Cardiac septum (tissue), 1 donor: ENCODE results near the gene MAP3K8. TPM values are rescaled to one million over a fixed set of nuclear protein-coding genes. Genes with fewer than 3 reads are reported as not detected.
"Not testable (repeated sequence)": the region's sequence is repeated elsewhere in the genome, so short reads cannot be mapped to it uniquely, and the experiment has no call there.

Experiments used
- DNase-seq: peaks from one replicate; pipeline ENCODE4 v3.0.0-alpha.2; 2020; ENCODE audit warnings: low spot score
- intact Hi-C: fragments of 100-400 bp; cut with DNase I; formaldehyde crosslinking; loops from one replicate; pipeline ENCODE4 v1.14.0; 2022
- total RNA-seq: library from RNA; stranded (reverse); fragmentation: NEBNext Ultra II Directional; extraction: Animal tissue kit (Norgen Biotek cat#: 25700); gene quantifications from one replicate; pipeline ENCODE4 v1.2.1, GENCODE V29; 2021
- donor health status: DM: no; HTN: no; CAD: no.

The MAP3K8 gene
- total RNA-seq, 1 donor from 2014 or later = 6.1 TPM

- no peak for DNase-seq
- intact Hi-C loops = no loop called here
These were observed 5.9 kb downstream of the MAP3K8 start for GRCh38 chr10:30439931-30440330.

DNA sequence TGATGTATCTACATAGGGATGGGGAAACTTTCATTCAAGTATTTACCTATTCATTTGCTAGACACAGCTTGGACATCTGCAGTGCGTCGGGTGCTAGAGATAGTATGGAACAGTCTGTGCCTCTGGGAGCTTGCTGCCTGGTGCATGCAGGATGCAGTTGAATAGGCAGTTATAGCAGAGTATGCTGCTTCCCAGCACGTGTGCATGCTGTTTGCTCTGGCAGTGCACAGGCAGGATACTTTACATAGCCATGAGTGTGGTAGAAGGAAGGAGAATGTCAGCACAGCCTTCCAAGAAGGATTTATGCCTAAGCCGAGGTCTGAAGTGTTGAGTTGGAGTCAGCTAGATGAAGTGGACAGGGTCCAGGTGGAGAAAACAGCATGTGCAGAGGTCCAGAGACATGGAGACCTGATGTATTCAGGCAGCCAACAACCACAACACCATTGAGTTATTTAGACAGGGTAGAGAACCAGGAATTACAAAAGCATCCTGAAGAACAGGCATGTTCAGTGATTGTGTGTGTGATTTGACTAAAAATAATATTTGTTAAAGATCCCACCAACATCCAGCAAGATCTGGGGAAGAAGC, 8.1 kb downstream of the MAP3K8 start:
- intact Hi-C loops = no loop called here
- no peak for DNase-seq

DNA sequence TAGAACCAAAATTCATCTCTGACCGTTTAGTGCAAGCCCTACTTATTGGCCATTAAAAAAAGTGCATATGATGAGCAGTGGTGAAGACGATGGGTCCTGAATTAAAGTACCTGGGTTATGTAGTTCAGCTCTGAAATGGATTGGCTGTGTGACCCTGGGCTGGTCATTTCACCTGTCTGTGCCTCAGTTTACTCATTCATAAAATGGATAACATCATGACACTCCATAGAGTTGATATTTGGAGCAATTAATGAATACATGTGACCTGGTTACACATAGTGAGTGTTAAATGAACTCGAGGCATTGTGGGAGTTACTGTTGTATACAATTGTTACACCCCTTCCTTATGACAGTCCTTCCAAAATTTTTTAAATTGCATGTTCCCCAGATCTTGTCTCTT, 9.1 kb downstream of the MAP3K8 start:
- intact Hi-C loops = no loop called here
- DNase-seq = no peak

GRCh38 chr10:30445711-30446110, 11.7 kb downstream of the MAP3K8 start:
- intact Hi-C loops = no loop called here
- no peak for DNase-seq

DNA sequence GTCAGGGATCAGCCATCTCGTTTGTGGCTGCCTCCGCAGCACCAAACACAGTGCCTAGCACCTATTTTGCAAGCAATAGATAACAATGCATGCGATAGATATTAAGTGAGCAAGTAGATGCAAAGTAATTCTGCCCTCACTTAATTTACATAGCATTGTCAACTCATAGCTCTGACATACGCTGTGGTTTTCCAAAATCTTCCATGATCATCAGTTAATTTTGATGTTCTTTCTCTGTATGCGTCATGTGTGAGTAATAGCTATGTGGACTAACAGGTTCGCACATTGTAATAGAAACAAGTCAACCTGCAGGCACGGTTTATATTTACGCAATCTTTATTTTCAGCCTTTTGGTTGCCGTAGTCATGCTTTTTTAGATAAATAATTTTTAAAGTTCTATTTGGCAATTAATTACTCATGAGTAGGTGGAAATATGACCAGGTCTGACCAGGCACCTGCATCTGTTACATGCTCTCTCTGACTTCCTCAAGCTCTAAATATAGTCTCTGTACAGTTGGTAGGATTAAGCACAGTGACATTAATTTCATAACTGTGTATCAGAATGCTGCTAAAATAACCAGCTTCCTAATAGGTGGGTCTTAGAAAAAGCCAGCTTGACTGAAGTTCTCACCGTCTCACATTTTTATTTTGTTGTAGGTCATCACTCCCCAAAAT, 13.3 kb downstream of the MAP3K8 start:
- no peak for DNase-seq
- intact Hi-C loops = no loop called here

GRCh38 chr10:30448092-30448491, 14.1 kb downstream of the MAP3K8 start:
- intact Hi-C loops = no loop called here
- no peak for DNase-seq

GRCh38 chr10:30453764-30454527, 20.0 kb downstream of the MAP3K8 start:
- intact Hi-C loops = no loop called here
- no peak for DNase-seq

DNA sequence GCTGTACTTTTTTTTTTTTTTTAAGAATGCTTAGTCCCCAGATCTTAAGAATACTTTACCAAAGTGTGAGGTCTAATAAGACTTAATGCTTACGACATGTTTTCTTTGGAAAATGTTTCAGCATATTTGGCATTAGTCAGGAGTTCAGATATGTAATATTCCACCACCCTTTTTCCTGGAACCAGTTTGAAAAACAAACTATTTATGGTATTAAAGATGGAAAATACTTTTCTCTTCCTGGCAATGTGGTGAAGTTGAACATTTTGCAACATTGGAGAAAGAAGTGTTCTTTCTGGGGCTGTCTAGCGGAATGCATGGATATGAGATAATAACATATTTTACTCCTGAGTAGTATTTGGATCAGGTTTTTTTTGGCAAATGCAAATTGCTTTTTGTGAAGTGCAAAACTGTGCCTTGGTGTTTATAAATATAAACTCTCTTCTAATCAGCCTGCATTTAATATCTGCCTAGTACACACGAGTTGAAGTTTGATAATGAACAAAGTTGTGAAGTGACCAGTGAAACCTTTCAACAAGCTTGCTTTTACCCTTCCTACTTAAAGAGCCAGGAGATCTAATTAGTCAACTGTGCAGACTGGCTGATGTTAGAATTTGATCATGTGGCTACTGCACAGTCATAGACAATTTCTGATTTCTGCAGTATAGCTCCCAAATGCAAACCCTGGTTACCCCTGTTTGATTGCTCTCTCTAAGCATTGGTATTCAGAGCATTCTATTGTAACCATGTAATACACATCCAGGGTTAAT, 20.9 kb downstream of the MAP3K8 start:
- DNase-seq = no peak
- intact Hi-C loops = no loop called here

GRCh38 chr10:30455816-30456215, 21.8 kb downstream of the MAP3K8 start:
- intact Hi-C loops = no loop called here

DNA sequence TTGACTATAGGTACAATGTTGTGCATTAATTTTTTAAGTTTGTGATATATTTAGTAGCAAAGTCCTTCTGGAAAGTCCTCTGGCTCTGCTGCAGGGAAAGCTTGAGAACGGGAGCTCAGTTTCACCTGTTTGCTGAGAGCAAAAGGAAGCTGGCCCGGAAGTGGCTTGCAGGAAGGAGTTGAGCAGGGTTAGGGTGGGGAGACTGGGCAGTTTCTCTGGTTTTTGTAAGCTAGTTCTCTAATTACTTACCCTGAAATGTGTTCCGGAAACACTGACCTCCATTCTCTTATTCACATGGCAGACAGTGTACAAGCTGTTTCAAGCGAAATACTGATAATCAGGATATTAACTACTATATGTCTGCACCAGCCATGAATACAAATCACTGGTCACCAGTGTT, 22.3 kb downstream of the MAP3K8 start:
- intact Hi-C loops = no loop called here
- peak; percentile 81 for DNase-seq

More at GRCh38 chr10:30455816-30456215, 21.8 kb downstream of the MAP3K8 start:
- DNase-seq = no peak

- intact Hi-C loops = no loop called here
- DNase-seq = no peak
These were observed 25.3 kb downstream of the MAP3K8 start for GRCh38 chr10:30459283-30459682.

DNA sequence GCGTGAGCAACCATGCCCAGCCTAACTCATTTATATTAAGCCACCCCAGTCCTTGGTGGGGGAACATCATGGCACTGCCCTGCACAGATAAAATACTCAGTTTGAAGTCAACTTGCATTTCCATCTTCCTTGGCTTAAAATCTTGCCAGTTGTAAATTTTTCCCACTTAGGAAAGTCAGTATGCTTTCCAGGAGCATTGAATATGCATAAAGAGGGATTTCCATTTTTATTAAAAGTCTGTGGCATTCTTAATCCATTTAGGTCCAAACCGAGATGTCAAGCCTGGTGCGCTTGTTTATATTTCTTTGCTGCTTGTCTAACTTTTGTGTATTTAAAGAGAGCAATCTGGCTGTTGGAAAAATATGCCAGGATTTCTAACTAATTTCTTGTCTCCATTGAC, 26.1 kb downstream of the MAP3K8 start:
- intact Hi-C loops = no loop called here
- DNase-seq = no peak

DNA sequence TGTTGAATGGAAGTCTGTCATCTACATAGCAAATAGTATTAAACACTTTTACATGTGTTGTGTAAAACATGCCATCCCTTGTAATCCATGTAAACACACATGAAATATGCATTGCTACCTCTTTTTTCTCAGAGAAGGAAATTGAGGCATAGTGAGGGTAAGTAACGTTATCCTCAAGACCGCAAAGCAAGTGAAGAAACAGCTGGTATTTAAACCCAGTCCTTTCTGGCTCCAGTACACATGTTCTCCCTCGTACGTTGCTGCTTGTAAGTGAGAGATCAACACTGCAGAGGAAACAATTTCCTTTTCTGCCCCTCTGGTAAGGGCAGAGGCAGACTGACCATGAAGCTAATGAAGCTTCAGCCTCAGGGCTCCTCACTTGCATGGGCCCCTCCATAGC, 28.5 kb downstream of the MAP3K8 start:
- no peak for DNase-seq
- intact Hi-C loops = no loop called here

GRCh38 chr10:30463944-30464451, 30.0 kb downstream of the MAP3K8 start:
- intact Hi-C loops = no loop called here
- DNase-seq = no peak

- DNase-seq = no peak
- intact Hi-C loops = no loop called here
These were observed 30.7 kb downstream of the MAP3K8 start for GRCh38 chr10:30464675-30465074.

DNA sequence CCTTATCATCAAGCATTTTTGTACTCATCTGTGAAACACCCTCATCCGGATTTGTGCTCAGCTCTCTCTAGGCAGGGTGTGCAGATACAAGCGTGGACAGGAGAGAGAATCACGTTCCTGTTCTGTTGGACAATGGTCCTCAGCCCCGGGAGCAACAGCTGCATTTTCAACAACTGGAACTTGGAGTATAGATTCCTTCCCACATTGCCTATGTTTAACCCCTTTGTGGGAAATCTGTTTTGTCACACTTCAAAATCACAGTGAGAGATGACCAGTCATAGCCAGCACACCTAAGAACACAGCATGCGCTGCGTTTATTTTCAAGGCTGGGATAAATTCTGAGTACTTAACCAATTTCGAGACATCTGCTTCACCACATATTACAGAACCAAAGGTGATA, 32.5 kb downstream of the MAP3K8 start:
- intact Hi-C loops = no loop called here
- no peak for DNase-seq

- intact Hi-C loops = no loop called here
- no peak for DNase-seq
These were observed 33.8 kb downstream of the MAP3K8 start for GRCh38 chr10:30467651-30468338.

- peak; percentile 49 for DNase-seq
- intact Hi-C loops = no loop called here
These were observed 38.6 kb downstream of the MAP3K8 start for GRCh38 chr10:30472414-30473155.

- intact Hi-C loops = not testable (repeated sequence)
These were observed 41.5 kb downstream of the MAP3K8 start for GRCh38 chr10:30475515-30475914.

More at GRCh38 chr10:30475515-30475914, 41.5 kb downstream of the MAP3K8 start:
- DNase-seq = not testable (repeated sequence)
